Kidney tubule cell (primary cell): ENCODE data around the gene GBP1.
A peak's percentile ranks its signal among the peaks of the same experiment; 100 is the strongest.
"Not testable (repeated sequence)": the region's sequence is repeated elsewhere in the genome, so short reads cannot be mapped to it uniquely, and the experiment has no call there.

Source experiments
- DNase-seq: peaks from one replicate; pipeline ENCODE4 v3.0.0-alpha.2; 2018; ENCODE audit warnings: low spot score

The GBP1 gene

DNA sequence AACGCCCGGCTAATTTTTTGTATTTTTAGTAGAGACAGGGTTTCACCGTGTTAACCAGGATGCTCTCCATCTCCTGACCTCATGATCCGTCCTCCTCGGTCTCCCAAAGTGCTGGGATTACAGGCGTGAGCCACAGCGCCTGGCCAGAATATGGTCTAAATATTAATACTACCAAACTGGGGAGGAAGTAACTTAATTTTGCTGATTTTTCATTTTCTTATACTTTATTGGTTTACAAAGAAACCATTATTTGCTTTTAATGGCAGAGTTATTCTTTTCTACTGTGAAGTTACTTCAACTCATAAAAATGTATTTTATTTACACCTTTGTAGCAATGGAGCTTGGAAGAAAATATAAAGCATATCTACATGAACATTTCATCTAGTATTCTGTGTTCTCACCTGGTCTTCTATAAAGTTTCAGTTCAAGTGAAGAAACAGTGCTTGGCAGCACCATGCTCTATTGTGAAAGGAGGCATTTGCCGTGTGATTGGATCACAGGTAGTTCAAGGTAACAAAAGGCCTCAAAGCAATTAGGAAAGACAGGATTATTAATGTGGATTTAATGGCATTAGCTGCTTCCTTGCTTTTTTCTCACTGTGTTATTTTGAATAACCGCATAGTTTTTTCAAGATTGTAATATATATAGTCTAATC is 13.6 kb downstream of the GBP1 start:
- no peak for DNase-seq

DNA sequence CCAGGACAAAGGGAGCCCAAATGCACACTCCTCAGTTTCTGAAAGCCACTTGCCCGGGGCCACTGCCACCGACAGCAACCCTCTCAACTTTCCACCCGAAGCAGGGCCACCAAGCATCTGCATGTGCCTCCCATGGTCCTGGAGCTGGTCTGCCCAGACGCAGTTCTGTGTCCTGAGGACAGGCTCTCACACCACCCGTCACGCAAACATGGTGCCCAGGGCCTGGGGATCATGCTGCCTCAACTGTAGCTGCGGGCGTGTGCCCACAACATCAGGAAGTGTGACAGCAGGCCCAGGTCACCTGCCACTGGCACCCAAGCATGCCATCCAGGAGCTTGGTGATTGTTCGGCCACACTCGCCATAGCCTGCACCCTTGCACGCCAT is 14.4 kb downstream of the GBP1 start:
- DNase-seq: no peak

DNA sequence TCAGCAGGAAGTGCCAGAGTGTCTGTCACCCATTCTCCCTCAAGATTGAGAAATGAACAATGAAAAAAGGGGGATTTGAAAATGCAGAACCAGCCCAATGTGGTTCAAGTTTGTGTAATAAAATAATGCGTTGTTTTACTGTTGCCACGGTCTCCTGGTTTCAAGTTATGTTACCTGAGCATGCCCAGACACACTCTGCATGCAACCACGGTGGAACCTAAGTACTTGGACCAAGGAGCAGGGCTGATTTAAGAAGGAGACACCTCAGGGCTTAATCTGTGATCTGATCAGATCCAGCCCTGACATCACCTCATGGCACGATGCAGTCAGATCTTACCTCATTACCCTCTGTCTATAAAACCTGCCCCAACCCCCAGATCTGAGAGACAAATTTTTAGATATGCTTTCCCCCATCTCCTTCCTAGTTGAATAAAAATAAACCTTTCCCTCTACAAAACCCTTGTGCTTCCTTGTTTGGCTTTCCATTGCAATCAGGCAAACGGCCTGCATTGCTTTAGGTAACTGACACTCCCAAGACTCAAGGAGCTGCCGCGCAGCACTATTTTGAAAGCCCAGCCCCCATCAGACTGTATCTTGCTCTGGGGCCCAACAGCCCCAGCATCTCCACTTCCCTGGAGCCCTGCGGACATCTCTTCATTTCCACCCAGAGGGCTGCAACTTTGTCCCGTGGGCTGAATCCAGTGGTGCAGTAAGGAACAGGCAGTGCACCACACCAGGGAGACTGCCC is 14.9 kb downstream of the GBP1 start:
- DNase-seq: not testable (repeated sequence)

DNA sequence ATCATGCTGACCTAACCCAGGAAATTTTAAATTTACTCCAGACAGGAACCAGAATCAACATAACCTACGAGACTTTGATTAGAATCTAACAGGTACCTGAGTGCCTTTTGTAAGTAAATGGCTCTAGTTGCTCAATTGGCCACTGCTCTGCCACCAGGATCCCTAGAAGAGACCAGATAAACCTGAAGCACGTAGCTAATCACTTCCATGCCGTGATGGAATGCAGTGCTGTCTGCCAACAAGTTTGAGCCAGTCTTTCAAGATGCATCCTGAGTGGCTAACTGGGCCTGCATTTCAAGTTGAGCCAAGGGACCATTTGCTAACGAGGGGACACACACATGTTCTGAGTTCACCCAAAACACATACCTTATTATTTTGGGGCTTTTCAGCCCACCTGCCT is 15.8 kb downstream of the GBP1 start:
- not testable (repeated sequence) for DNase-seq

DNA sequence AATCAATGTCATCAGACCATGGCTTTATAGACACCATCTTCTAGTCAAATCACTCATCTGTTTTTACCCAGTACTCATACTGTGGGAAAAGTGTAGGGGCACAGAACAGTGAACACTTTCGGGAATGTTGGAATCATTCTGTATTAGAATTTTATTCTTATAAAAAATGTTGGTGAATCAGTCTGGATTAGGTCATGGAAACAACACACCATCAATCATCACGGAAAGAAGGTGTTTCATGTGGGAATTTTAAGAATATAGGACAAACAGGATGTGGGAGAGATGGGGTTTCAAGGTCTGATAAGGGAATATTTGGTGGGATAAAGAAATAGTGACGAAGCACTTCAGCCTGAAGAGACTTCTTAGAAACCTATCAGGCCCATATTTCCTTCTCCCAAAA is 17.3 kb downstream of the GBP1 start:
- no peak for DNase-seq

DNA sequence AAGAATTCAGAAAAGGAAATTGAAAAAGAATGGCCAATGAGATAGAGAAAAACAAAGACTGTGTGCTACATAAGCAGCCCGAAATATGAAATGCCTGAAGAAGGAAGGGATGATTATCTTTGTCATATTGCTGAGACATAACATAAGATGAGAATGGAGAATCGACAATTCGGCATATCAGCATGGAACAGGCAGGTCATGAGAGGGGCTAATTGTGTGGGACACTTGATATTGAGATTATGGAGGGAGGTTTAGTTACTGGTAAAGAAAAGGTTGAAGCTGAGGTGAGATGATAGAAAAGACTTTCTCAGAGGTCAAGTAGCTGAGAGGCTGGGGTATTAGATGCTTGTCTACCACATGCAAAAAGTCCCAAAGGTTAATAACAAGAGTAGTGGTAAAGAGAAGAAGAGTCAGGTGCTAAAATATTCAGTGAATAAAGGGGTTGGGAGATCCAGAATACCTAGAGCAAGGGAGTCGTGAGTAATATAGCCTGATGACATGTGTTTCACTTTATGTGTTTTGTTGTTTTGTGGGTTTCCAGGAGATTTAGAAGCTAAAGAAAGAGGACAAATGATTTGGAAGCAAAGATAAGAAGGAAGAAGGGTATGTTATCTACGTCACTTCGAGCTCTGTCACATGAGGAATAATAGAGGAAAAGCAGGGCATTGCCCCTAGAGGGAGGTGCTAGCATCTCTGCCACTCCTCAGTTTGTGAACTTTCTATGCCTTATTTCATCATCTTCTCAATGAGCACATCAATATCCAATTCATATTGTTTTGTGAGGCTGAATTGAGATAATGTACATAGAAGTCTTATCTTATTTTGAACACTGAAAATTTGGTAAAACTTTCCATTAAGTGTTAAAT is 18.5 kb downstream of the GBP1 start:
- not testable (repeated sequence) for DNase-seq

DNA sequence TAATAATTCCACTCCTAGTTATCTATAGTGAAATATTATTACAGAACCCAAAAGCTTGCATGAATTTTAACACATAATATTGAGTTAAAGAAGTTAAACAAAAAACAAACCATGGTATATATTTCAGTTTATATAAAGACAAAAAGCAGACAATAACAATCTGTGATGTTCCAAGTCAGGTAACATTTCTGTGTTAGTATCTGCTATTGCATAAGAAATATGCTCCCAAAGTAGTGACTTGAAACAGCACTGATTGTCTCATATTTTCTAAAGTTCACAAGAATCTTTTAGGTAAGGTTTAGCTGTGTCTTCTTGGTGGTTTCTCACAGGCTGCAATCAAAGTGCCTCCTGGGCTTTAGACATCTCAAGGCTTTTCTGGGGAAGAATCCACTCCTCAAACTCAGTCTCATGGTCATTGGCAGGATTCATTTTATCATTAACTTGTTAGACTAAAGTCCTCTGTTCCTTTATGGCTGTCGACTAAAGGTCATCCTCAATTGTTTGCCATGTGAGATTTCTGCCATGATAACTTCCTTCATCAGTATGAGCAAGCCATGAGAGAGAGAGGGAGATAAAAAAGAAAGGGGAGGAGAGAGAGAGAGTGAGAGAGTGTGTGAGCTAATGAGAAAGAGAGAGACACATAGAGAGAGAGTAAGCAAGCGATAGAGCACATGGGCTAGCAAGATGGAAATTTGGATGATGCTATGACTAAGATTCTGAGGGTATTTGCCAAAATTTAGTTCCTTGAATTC is 19.9 kb downstream of the GBP1 start:
- DNase-seq: peak; percentile 19

DNA sequence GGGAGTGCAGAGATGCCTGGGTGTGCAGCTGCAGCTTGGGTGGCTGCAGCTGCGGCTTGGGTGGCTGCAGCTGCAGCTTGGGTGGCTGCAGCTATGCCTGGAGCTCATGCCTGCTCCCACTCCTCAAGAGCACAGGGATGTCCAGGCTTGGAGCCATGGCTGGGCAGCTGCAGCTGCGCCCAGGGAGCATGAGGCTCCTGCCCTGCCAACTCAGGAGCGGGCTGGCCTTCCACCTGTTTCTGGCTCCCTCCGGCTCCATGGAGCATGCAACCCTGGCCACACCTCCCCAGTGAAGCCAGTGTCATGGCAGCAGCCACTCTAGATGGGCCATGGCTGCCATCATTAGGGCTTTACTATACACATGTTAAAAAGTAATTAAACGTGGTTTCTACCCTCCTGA is 21.1 kb downstream of the GBP1 start:
- no peak for DNase-seq

DNA sequence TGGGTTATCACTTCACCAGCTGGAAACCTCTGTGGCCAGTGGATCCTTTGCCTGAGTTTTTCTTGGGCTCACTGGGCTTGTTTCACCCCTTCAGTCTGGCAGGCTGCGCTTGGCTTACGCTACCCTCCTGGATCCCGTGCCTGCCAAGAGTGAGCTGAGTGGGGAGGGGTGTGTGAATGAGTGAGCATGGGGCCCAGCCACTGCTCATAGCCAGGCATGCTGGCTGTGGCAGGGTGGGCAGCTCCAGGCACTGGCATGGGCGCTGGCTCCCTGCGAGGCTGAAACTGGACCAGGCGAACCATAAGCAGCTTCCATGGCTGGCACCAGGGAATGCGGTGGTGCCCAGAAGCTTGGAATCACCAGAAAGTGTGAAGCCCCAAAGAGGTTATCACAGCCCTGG is 22.5 kb downstream of the GBP1 start:
- DNase-seq: no peak

DNA sequence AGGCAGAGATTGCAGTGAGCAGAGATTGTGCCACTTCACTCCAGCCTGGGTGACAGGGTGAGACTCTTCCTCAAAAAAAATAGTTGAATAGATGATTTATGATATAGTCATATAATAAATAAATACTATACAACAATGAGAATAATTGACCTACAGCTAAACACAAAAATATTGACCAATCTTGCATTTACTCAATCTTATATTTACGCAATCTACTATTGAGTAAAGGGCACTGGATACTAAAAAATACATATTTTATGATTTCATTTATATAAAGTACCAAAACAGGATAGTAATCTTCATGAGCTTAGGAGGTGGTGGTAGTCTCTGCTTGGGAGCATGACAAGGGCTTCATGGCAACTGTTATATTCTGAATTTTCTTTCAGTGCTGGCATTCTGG is 23.3 kb downstream of the GBP1 start:
- no peak for DNase-seq

DNA sequence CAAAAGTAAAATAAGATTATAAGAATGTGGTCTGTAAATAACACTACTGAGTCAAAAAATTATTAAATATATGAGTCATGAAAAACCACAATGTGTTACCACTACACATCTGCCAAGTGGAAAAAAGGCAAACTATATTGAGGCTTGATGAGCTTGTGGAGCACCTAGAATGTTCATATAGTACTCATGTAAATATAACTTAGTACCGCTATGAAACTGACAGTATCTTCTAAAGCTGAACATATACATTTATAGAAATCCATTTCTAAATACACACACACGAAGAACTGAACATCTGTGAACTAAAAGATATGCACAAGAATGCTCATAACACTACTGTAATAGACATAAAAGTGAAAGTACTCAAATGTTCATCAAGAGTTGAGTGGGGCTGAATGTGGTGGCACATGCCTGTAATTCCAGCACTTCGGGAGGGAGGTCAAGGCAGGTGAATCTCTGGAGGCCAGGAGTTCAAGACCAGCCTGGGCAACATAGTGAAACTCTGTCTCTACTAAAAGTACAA is 23.8 kb downstream of the GBP1 start:
- peak; percentile 38 for DNase-seq

DNA sequence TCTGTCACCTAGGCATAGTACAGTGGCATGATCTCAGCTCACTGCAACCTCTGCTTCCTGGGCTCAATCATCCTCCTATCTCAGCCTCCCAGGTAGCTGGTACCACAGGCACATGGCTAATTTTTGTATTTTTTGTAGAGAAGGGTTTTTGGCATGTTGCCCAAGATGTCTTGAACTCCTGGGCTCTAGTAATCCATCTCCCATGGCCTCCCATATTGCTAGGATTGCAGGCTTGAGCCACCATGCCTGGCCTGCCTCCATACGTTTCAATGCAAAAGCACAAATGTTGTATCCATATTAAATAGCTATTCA is 24.7 kb downstream of the GBP1 start:
- no peak for DNase-seq

DNA sequence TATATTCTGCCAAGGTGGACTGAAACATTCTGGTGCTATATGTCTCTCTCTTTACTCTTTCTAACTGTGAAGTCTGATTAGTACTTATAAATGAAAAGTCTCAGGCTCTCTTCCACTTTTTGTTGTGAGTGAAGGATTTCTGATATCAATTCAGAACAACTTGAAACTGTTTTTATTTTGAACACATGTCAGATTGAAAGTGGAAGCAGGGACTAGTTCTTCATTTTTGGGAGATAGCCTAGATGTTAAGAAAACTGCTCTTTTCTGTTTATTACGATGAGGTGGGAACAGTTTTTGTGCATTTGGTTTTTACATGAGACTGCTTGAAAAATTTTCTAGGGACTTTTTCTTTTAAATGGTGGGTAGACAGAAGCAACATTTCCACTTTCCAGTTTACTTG is 27.8 kb downstream of the GBP1 start:
- DNase-seq: no peak

DNA sequence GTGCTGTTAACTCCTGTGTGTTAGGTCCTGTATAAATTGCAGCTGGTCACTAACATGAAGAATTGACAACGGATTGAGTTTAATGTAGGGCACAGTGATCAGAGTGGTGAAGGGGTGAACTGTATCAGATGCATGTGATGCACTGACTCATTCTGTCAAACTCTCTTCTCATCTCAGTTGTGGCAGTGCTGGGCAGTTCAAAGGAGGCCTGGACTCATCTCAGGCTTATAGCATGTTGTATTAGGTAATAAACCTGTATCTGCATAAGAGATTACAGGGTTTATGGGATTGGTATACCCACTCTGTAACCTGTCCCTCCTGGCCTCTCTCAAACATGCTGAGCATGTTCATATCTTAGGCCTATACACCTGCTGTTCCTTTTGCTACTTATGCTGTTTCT is 29.9 kb downstream of the GBP1 start:
- DNase-seq: no peak

DNA sequence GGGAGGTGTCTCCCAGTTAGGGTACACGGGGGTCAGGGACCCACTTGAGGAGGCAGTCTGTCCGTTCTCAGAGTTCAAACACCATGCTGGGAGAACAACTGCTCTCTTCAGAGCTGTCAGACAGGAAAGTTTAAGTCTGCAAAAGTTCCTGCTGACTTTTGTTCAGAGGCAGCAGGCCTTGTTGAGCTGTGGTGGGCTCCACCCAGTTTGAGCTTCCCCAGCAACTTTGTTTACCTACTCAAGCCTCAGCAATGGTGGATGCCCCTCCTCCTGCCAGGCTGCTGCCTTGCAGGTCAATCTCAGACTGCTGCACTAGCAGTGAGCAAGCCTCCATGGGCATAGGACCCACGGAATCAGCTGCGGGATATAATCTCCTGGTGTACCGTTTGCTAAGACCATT is 31.0 kb downstream of the GBP1 start:
- not testable (repeated sequence) for DNase-seq

DNA sequence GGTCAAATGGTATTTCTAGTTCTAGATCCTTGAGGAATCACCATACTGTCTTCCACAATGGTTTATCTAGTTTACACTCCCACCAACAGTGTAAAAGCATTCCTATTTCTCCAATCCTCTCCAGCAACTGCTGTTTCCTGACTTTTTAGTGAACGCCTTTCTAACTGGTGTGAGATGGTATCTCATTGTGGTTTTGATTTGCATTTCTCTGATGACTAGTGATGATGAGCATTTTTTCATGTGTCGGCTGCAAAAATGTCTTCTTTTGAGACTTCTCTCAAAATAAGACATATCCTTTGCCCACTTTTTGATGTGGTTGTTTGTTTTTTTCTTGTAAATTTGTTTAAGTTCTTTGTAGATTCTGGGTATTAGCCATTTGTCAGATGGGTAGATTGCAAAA is 36.0 kb downstream of the GBP1 start:
- DNase-seq: not testable (repeated sequence)

DNA sequence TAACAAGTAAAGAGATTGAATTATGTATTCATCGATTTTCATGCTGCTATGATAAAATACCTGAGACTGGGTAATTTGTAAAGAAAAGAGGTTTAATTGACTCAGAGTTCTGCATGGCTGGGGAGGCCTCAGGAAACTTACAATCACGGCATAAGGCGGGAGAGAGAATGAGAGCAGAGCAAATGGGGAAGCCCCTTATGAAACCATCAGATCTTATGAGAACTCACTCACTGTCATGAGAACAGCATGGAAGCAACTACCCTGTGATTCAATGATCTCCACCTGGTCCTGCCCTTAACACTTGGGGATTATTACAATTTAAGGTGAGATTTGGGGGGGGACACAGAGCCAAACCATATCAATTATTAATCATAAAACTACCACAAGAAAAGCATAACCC is 39.1 kb downstream of the GBP1 start:
- no peak for DNase-seq

DNA sequence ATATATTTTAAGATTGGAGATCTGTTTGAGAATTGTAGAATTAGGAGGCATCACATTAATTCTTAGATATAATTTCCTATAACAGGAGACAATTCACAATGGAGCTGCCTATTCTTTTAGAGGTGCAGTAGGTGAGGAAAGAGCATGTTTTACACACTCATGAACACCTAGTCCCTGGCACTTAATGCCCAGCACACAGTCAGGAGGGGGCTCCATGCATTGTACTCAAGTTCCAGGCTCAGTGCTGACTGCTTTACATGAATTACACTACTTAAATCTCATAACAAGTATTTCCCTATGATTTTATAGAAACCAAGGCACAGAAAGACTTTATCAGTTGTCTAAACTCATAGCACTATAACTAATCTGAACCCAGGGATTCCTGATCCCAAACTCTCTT is 42.0 kb downstream of the GBP1 start:
- DNase-seq: no peak

DNA sequence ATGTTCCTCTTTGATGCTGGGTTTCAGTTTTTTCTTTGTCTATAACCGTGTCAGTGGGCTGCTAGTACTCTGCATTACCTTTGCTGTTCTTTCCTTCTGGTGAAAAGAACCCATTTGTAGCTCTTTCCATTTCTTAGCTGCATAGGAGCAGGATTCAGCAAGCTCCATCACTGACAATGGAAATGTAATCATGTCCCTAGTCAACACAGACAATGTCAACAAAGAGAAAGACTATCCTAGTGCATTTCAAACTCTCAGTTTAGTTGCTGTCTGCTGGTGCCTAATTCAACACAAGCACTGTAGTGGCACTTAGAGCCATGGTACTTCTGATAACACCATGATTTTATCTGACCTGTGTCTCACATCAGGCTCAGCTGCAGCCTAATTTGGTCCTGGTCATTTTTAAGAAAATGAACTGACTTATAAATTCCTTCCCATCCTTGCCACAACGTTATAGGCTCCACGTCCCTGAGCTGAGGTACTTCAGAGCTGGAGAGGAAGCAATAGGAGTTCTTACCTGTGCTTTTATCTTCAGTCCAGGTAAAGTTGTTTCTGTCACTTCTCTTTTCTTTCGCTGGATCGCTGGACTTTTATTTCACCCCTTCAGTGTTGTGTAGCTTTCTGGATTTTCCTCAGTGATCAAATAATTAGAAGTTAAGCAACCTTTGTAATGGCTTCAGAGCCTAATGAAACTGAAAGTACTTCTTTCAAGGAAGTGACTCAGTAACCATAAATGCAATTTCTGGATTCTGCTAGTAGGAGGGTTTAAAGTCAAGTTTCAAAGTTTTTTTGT is 42.6 kb downstream of the GBP1 start, which contains the start of gene GBP3:
Gene GBP3, minus strand, starts transcription at position 700 of the 793 bp plus-strand sequence. CDS start 2,145 bp downstream, outside the sequence.
- peak; percentile 78 for DNase-seq

DNA sequence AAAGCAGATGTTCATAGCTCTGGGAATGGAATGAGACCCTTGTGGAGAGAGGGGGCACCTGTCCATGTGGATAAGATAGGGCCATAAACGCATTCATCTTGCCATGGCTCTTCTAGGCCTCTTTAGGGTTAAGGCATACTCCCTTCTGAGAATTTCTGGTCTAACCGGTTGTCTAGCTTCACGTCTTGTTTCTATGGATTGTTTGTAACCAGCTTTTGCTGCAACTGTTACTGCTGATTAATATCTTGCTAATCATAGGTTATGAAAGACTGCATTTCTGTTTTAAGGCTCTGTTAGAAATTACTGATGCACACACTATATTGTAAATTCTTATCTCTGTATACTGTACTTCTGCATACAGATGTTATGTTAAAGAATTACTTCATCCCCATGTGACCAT is 46.7 kb downstream of the GBP1 start:
- not testable (repeated sequence) for DNase-seq

DNA sequence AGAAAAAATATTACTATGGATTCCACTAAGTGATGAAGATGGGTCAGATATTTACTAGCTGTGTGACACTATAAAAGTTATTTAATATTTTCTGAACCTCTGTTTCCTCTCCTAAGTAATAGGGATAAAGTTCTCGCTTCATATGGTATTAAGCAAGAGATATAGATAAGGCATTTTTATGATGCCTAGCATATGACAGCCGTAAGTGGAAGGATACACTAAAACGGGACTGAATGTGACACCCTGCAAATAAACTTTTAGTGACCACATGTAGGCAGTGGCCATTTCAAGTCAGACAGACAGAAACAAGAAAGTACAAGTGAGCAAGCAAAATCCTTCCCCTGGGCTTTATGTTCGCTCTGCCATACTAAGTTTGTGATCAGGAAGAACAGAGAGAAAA is 56.5 kb downstream of the GBP1 start:
- DNase-seq: no peak
